Subcutaneous abdominal adipose tissue (tissue), 5 donors: Measurements from ENCODE around the gene ALG5.

Source experiments
- H3K27ac ChIP-seq: one replicate; pipeline ENCODE4 v1.7.0; 2013; ENCODE audit warnings: low read depth, mild to moderate bottlenecking, inconsistent platforms, low read length, moderate library complexity
- H3K27me3 ChIP-seq, 5 donors: one replicate each; pipeline ENCODE4 v1.7.0; 2013; ENCODE audit warnings: low read length in 5 of 5, inconsistent platforms in 1 of 5; ENCODE audit not compliant: control insufficient read depth in 5 of 5, insufficient read depth in 4 of 5
- H3K36me3 ChIP-seq, 5 donors: one replicate each; pipeline ENCODE4 v1.7.0; 2013; ENCODE audit warnings: low read length in 5 of 5; ENCODE audit not compliant: control insufficient read depth in 5 of 5, insufficient read depth in 5 of 5
- H3K4me1 ChIP-seq, 5 donors: one replicate each; pipeline ENCODE4 v1.7.0; 2013; ENCODE audit warnings: low read length in 5 of 5, mild to moderate bottlenecking in 3 of 5, moderate library complexity in 1 of 5; ENCODE audit not compliant: control insufficient read depth in 5 of 5, insufficient read depth in 5 of 5
- H3K4me3 ChIP-seq, 5 donors: one replicate each; pipeline ENCODE4 v1.7.0; 2013; ENCODE audit warnings: low read length in 5 of 5, low read depth in 1 of 5
- H3K9ac ChIP-seq, 5 donors: one replicate each; pipeline ENCODE4 v1.7.0; 2013; ENCODE audit warnings: low read length in 5 of 5, mild to moderate bottlenecking in 4 of 5, moderate library complexity in 3 of 5
- H3K9me3 ChIP-seq, 5 donors: one replicate each; pipeline ENCODE4 v1.7.0; 2013; ENCODE audit warnings: low read length in 5 of 5; ENCODE audit not compliant: control insufficient read depth in 5 of 5
- donor health status: healthy.
- donor health status: healthy.
- donor health status: healthy.
- donor health status: healthy.
- donor health status: healthy.

Gene ALG5

GRCh38 chr13:36954542-36954941, 44.6 kb downstream of the ALG5 start:
- H3K4me3 ChIP-seq = no peak overlapping the region
- no peaks in the 10 kb centered on the region for H3K4me1 ChIP-seq
- no peak overlapping the region for H3K9ac ChIP-seq
- peaks cover 25 to 36% (median 28%) of the 10 kb centered on the region in 5 donors for H3K36me3 ChIP-seq
- H3K27me3 ChIP-seq = no peaks in the 10 kb centered on the region
- H3K9me3 ChIP-seq = no peaks in the 10 kb centered on the region
- H3K27ac ChIP-seq = no peak overlapping the region

GRCh38 chr13:36950920-36951319, 48.2 kb downstream of the ALG5 start:
- H3K27ac ChIP-seq = no peak overlapping the region
- H3K9me3 ChIP-seq = no peaks in the 10 kb centered on the region
- no peak overlapping the region for H3K9ac ChIP-seq
- H3K27me3 ChIP-seq = no peaks in the 10 kb centered on the region
- no peaks in the 10 kb centered on the region for H3K4me1 ChIP-seq
- H3K4me3 ChIP-seq = no peak overlapping the region
- H3K36me3 ChIP-seq = peaks cover 31 to 36% (median 32%) of the 10 kb centered on the region in 5 donors

GRCh38 chr13:36950330-36950729, 48.8 kb downstream of the ALG5 start:
- Histone ChIP-seq H3K4me3 (no peak overlapping the region), H3K9ac (no peak overlapping the region), H3K4me1 (no peaks in the 10 kb centered on the region), H3K27me3 (no peaks in the 10 kb centered on the region), H3K27ac (no peak overlapping the region), H3K36me3 (peaks cover 31 to 36% (median 32%) of the 10 kb centered on the region in 5 donors), H3K9me3 (no peaks in the 10 kb centered on the region)

GRCh38 chr13:36945078-36945477, 54.1 kb downstream of the ALG5 start:
- Histone ChIP-seq H3K4me1 (no peaks in the 10 kb centered on the region), H3K27me3 (no peaks in the 10 kb centered on the region), H3K27ac (no peak overlapping the region), H3K9me3 (no peaks in the 10 kb centered on the region), H3K9ac (no peak overlapping the region), H3K4me3 (no peak overlapping the region), H3K36me3 (peaks cover 6 to 14% (median 11%) of the 10 kb centered on the region in 5 donors)

- Histone ChIP-seq H3K4me1 (peaks cover 0 to 1% (median 0%) of the 10 kb centered on the region in 5 donors), H3K9ac (no peak overlapping the region), H3K27me3 (no peaks in the 10 kb centered on the region), H3K9me3 (no peaks in the 10 kb centered on the region), H3K27ac (no peak overlapping the region), H3K4me3 (no peak overlapping the region), H3K36me3 (no peaks in the 10 kb centered on the region)
Observed at GRCh38 chr13:36925603-36926002, 73.5 kb downstream of the ALG5 start.

- H3K4me1 ChIP-seq = peaks cover 0 to 7% (median 5%) of the 10 kb centered on the region in 5 donors
- no peak overlapping the region for H3K9ac ChIP-seq
- H3K4me3 ChIP-seq = no peak overlapping the region
- H3K27ac ChIP-seq = no peak overlapping the region
- no peaks in the 10 kb centered on the region for H3K9me3 ChIP-seq
- H3K27me3 ChIP-seq = no peaks in the 10 kb centered on the region
- H3K36me3 ChIP-seq = no peaks in the 10 kb centered on the region
Observed at GRCh38 chr13:36924001-36924400, 75.1 kb downstream of the ALG5 start.

GRCh38 chr13:36921631-36922301, 77.4 kb downstream of the ALG5 start:
- peaks cover 0 to 8% (median 0%) of the 10 kb centered on the region in 5 donors for H3K27me3 ChIP-seq
- H3K9me3 ChIP-seq = no peaks in the 10 kb centered on the region
- H3K4me3 ChIP-seq = no peak overlapping the region
- H3K27ac ChIP-seq = no peak overlapping the region
- H3K4me1 ChIP-seq = peaks cover 0 to 14% (median 9%) of the 10 kb centered on the region in 5 donors
- H3K36me3 ChIP-seq = no peaks in the 10 kb centered on the region
- H3K9ac ChIP-seq = no peak overlapping the region

GRCh38 chr13:36920616-36921185, 78.4 kb downstream of the ALG5 start:
- Histone ChIP-seq H3K27me3 (peaks cover 0 to 10% (median 0%) of the 10 kb centered on the region in 5 donors), H3K9ac (peak overlapping the region in 3 of 5 donors; percentile 39 to 51 (median 44)), H3K4me1 (peaks cover 0 to 14% (median 9%) of the 10 kb centered on the region in 5 donors), H3K9me3 (no peaks in the 10 kb centered on the region), H3K36me3 (no peaks in the 10 kb centered on the region), H3K4me3 (peak overlapping the region; percentile 19 to 58 (median 36)), H3K27ac (no peak overlapping the region)

GRCh38 chr13:36919833-36920615, 79.1 kb downstream of the ALG5 start, which contains the start of gene SMAD9:
Gene SMAD9 (minus strand): TSS chr13:36920238. CDS start chr13:36879689, 40,549 bp downstream.
- Histone ChIP-seq H3K4me3 (peak within 1 kb of the TSS; percentile 62 to 74 (median 66)), H3K36me3 (no peaks in the 10 kb centered on the region), H3K4me1 (peaks cover 0 to 14% (median 9%) of the 10 kb centered on the region in 5 donors), H3K9ac (peak within 1 kb of the TSS in 4 of 5 donors; percentile 5 to 51 (median 44)), H3K9me3 (no peaks in the 10 kb centered on the region), H3K27ac (peak within 1 kb of the TSS; percentile 2), H3K27me3 (peaks cover 0 to 10% (median 0%) of the 10 kb centered on the region in 5 donors)
